HG03521 (cell line): ENCODE measurements around the gene C19orf85.

Source experiments
- ATAC-seq: cut with Tn5 transposase; IDR thresholded peaks from one replicate; pipeline ENCODE4 v1.9.1; 2021; ENCODE audit warnings: mild to moderate bottlenecking, moderate library complexity; ENCODE audit not compliant: unreplicated experiment

Gene C19orf85

DNA sequence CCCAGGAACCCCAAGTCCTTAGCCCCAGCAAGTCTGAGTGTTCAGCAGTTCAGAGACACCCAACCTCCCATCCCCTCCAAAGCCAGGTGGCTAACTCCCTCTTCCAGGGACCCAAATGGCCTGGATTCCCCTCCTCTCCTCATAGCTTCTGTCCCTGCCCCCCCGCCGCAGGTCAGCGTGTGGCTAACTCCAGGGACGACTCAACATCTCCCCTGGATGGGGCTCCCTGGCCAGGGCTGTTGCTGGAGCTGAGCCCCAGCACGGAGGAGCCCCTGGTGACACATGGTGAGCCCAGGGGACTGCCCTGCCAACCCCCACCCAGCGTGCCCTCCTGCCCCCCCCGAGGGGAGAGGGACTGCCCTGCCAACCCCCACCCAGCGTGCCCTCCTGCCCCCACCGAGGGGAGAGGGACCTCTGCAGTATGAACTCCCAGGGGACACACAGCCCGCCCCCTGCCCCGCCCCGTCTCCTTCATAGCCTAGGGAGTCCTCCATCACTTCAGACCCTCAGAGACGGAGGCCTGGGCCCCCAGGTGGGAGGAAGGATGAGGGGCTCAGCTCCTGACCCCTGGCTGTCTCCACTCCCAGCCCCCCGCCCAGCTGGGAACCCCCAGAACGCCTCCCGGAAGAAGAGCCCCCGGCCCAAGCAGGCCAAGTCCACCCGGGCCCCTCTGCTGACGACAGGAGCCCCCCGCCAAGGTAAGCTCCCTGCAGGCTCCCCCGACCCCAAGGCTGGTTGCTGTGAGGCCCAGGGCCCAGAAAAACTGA, 25.3 kb upstream of the C19orf85 start:
- no peak for ATAC-seq

DNA sequence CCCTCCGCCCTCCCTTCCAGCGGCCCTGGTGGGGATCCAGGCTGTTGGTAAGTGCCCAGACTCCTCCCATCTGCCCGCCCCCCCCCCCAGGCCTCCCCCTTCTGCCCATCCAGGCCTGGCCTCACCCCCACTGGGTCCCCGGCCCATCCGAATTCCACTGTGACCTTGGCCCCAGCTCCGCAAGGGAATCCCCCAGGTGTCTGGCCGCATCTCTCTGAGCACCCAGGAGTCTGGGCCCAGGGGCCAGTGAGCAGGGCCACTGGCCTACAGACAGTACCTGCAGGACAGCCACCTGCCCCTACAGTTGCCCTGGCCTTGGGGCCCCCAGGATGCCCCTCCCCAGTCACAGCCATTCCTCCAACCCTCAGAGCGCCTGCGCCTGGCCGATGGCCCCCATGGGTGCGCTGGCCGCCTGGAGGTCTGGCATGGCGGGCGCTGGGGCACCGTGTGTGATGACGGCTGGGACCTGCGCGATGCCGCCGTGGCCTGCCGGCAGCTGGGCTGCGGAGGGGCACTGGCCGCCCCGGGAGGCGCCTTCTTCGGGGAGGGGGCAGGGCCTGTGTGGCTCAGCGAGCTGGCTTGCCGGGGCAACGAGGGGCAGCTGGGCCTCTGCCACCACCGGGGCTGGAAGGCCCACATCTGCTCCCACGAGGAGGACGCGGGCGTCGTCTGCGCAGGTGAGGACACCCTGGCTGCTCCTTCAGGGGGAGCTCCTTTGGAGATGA, 24.6 kb upstream of the C19orf85 start:
- ATAC-seq = no peak

DNA sequence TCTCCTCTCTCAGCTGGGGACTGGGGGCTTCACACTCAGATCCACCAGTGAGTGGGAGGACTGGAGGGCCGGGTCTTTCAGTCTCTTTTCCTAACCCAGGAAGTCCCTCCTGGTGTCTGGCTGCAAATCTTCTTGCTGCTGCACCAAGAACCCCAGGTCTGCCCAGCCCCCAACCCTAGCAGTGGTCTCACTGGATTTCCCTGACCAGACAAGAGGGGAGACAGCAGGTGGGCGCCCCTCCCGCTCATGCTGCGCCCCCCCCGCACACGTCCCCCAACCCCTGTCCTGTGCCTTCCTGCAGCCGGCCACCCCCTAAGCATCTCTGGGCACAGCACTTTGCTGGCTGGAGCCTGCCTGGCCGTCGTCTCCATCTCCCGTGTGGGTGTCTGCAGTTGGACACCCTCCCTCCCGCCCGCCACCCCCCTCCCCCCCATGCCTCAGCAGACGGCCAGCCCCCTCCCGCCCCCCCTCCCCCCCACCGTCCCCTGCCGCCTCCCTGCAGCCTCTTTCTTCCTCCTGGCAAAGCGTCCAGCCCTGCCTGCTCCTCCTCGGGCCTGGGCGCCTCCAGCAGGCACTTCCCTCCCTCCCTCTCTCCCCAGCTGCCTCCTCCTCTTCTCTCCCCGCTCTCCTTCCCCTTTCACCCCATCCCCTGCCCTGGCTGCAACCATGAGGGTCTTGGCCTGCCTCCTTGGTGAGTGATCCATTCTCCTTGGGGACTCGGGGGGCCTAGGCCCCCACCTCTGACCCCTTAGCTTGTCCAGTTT, 23.6 kb upstream of the C19orf85 start, which contains the start of gene SSC5D:
SSC5D (plus strand) TSS at position 513 of the 764 bp plus-strand sequence; CDS start at position 667, 154 bp downstream.
- no peak for ATAC-seq

DNA sequence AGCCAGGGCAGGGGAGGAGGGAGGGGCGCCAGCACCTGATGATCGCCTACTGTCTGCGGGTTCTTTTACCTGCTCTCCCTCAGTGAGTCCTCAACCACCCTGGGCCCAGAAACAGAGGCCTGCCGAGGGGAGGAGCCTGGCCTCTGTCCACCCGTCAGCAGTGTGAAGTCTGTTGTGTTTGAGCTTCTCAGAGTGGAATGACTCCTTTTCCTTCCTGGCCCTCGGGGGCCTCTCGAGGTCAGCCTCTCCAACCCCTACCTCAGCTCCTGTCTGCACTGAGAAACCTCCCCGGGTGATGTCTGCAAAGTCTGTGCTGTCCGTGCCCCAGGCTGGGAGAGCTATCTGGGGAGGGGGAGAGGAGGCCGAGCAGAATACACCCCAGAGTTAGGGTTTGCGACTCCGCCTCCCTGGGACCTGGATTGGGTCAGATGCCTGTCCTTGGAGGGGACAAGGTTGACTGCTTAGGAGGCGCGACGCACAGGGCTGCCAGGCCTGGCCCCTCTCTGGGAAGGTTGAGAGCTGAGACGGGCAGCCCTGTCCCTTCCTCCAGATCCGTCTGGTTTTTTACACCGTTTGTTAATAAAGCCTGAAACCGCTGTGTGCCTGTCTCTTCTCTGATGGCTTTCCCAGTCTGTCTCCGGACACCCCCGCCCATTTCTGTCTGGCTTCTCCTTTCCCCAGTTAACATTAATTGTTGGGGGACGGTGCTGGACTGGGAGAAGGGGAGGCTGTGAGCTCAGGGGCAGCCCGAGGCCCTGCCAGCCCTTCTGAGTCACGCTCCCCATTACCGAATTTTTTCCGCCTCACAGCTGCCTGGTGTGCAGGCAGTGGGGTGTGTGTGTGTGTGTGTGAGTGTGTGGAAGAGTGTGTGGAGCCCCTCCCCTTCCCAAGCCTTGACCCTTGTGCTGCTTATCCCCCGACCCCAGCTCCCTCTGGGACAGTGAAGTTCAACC, 22.7 kb upstream of the C19orf85 start:
- no peak for ATAC-seq

DNA sequence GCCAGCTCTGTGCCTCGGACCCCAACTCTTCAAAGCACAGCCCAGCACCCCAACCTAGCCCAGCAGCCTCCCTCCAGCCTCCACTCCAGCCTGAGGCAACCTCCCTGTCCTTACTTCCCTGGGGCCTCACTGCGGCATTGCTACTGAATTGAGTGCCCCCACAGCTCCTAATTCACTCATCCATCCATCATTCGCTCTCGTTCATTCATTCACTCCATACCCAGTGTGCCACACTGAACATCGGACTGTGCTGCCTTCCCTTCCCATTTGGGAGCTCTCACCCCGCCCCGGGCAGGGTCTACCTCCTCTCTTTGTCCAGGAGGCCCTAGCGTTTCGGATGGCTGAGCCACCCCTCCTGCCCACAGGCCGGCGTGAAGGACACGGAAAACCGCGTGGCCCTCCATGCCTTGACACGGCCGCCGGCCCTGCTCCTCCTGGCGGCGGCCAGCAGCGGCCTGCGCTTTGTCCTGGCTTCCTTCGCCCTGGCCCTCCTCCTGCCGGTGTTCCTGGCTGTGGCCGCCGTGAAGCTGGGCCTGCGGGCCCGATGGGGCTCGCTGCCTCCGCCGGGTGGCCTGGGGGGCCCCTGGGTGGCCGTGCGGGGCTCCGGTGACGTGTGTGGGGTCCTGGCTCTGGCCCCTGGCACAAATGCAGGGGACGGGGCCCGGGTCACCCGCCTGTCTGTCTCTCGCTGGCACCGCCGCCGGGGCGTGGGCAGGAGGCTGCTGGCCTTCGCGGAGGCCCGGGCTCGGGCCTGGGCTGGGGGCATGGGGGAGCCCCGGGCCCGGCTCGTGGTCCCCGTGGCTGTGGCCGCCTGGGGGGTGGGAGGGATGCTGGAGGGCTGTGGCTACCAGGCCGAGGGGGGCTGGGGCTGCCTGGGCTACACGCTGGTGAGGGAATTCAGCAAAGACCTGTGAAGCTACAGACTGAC, 21.8 kb upstream of the C19orf85 start:
- ATAC-seq = no peak

DNA sequence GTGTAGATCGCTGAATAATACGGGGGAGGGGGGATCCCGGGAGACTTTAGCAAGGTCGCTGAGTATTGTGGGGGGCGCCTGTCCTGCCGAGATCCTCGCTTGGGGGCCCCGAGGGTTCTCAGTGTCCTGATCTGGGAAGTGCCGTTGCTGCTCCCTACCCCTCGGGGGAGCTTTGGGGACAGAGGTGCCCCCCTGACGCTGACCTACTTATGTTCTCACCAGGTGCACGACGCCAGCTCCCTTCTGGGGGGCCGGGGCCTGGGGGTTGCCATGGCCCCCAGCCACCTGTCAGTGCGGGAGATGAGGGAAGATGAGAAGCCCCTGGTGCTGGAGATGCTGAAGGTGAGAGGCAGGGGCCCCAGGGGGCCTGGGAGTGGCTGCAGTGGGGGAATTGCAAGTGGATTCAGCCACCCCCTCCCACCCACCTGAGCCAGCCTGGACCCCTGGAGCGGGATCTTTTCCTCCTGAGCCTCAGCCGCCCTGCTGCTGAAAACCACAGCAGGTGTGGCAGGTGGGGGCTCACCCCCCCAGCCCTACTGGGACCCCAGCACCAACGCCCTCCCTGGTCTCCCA, 21.0 kb upstream of the C19orf85 start:
- no peak for ATAC-seq

DNA sequence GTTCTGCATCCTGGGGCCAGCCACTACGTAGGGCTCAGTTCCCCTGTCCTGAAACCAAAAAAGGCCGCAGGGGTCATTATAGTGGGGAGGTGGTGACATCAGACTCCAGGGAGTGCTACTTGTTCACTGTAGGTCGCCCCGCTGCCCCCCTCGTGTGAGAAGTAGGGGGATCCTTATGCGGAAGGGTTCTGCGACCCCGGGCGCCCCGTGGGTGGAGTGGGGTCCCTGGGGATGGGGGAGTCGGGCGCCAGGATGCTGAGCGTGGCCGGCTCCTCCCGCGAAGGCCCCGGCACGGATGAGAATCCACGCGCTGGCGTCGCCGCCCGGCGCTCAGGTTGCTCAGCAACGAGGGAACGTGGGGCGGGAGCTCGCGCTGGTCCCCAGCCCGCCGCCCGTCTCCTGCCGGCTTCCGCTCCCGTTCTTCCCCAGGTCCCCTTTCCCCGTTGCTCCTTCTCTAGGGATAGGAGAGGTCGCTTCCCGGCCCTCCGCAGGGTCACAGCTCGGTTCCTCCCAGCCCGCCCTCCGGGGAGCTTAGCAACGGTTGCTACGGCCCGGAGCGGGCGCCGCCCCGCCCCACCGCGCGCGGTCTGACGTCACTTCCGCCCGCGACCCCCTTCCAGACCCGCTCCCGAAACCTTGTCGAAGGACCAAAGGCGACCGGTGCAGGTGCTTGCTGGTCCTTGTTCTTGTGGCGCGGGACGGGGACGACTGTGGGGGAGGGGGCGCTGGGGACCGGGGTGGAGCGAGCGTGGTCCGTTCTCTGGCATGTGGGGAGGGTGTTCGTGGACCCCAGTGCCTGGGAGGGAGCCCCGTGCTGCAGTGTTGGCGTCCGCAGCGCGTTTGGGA, 20.3 kb upstream of the C19orf85 start, which contains the start of gene NAT14:
NAT14 (plus strand) TSS at position 596 of the 846 bp plus-strand sequence. CDS start 521 bp downstream, outside the sequence.
- peak; percentile 49 for ATAC-seq

DNA sequence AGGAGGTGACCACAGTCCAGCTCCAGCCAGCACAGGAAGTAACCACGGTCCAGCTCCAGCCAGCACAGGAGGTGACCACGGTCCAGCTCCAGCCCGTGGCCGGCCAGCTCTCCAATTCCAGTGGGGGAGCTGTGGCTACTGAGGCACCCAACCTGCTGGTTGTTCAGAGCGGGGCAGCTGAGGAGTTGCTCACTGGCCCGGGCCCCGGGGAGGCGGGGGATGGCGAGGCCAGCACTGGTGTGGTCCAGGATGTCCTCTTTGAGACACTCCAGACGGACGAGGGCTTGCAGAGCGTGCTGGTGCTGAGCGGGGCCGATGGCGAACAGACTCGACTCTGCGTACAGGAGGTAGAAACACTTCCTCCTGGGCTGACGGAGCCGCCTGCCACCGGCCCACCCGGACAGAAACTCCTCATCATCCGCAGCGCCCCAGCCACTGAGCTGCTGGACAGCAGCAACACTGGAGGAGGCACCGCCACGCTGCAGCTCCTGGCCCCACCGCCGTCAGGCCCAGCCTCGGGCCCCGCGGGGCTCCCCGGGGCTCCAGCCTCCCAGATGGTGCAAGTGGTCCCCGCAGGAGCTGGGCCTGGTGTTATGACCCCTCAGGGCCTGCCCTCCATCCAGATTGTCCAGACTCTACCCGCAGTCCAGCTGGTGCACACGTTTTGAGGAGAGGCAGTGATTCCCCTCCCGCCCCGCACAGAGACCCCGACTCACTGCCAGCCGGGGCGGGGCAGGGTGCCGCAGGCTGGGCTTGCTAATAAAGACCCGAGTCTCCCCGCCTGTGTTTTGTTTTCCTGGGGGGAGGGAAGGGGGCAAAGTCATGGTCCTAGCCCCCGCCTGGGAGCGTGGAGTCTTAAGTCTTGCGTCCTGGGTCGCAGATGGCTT, 19.4 kb upstream of the C19orf85 start:
- ATAC-seq = no peak

DNA sequence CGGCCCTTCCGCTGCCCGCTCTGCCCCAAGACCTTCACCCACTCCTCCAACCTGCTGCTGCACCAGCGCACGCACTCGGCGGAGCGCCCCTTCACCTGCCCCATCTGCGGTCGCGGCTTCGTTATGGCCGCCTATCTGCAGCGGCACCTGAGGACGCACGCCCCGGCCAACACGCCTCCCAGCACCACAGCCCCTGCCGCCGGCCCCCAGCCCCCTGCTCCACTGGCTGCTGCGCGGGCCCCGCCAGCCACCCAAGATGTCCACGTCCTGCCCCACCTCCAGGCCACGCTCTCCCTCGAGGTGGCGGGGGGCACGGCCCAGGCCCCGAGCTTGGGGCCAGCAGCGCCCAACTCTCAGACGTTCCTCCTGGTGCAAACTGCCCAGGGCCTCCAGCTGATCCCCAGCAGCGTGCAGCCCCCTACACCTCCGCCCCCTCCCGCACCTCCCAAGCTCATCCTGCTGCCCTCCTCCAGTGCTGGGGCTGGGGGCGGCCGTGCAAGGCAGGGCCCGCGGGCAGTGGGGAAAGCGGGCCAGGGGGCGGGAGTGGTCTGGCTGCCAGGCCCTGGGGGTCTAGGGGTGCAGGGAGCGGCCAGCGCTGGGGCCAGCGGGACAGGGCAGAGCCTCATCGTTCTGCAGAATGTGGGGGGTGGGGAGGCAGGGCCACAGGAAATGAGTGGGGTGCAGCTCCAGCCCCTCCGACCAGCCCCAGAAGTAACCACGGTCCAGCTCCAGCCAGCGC, 18.6 kb upstream of the C19orf85 start:
- ATAC-seq = no peak

DNA sequence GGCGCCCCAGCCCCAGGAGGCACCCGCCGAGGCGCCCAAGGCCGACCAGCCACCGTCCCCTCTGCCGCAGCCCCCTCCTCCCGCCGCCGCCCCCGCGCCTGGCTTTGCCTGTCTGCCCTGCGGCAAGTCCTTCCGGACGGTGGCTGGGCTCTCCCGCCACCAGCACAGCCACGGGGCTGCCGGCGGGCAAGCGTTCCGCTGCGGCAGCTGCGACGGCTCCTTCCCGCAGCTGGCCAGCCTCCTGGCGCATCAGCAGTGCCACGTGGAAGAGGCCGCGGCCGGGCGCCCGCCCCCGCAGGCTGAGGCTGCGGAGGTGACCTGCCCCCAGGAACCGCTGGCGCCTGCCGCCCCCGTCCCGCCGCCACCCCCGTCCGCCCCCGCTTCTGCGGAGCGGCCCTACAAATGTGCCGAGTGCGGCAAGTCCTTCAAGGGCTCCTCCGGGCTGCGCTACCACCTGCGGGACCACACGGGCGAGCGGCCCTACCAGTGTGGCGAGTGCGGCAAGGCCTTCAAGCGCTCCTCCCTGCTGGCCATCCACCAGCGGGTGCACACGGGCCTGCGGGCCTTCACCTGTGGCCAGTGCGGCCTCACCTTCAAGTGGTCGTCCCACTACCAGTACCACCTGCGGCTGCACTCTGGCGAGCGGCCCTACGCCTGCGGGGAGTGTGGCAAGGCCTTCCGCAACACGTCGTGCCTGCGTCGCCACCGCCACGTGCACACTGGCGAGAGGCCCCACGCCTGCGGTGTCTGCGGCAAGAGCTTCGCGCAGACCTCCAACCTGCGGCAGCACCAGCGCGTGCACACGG, 17.8 kb upstream of the C19orf85 start:
- no peak for ATAC-seq

DNA sequence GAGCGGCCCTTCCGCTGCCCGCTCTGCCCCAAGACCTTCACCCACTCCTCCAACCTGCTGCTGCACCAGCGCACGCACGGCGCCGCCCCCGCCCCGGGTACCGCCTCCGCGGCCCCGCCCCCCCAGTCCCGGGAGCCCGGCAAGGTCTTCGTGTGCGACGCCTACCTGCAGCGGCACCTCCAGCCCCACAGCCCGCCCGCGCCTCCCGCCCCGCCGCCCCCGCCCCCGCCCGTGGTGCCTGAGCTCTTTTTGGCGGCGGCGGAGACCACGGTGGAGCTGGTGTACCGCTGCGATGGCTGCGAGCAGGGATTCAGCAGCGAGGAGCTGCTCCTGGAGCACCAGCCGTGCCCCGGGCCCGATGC, 17.2 kb upstream of the C19orf85 start:
- ATAC-seq = no peak

DNA sequence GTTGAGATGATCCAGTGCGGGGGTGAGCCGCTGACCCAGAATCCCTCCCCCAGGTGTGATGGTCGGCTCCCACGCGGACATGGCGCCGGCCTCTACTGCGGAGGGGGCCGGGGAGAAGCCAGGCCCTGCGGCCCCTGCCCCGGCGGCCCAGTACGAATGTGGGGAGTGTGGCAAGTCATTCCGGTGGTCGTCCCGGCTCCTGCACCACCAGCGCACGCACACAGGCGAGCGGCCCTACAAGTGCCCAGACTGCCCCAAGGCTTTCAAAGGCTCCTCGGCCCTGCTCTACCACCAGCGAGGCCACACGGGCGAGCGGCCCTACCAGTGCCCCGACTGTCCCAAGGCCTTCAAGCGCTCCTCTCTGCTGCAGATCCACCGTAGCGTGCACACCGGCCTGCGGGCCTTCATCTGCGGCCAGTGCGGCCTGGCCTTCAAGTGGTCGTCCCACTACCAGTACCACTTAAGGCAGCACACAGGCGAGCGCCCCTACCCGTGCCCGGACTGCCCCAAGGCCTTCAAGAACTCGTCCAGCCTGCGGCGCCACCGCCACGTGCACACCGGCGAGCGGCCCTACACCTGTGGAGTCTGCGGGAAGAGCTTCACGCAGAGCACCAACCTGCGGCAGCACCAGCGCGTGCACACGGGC, 16.7 kb upstream of the C19orf85 start:
- ATAC-seq = no peak

DNA sequence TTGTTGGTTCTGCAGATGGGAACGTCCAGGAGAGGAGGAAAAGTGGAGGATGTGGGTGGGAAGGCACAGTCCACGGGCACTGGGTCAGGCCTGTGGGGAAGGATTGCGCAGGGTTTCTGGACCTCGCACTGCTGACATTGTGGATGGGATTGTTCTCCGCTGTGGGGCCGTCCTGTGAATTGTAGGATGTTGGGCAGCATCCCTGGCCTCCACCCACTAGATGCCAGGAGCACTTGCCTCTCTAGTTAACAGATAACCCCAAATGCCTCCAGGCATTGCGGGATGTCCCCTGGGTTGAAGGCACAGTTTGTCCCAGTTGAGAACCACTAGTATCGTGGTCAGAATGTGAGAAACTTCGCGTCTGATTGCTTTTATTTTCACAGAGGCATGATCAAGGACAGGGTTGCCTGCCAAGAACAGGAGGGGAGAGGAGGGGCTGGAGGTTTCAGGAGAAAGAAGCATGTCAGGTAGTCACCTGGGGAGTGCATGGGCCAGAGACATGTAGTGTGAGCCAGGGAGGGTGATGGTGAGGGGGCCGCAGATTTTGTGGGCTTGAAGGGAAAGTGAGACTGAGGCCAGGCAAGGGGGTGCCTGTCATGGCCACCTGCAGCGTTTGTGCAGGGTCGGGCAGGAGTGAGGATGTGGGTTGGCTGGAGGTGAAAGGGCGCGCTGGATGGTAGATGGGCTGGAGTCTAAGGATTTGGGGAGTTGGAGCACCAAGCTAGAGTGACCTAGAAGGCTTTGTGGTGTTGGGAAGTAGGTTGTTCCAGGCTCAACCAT, 15.1 kb upstream of the C19orf85 start:
- ATAC-seq = no peak

DNA sequence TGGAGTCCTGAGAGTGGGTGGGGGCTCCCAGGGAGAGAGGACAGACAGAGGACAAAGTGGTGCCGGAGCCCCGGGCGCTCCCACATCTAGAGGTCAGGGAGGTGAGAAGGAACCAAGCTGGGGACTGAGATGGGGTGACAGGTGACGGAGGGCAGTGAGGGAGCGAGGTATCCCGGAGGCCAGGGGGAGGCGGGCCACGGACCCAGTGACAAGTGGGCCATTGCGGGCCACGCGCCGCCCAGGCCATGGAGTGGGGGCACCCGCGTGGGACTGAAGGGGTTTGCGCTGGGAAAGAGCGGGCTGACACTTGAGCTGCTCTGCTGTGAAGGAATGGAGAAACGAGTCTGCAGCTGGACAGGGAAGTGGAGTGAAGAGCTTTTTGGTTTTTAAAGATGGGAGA, 14.5 kb upstream of the C19orf85 start:
- no peak for ATAC-seq
